OCI-LY7 (cell line): ENCODE data around the gene ZSCAN4.

Source experiments
- EZH2phosphoT487 ChIP-seq: fragments of 200-600 bp; sonication (generic); IDR thresholded peaks from 2 replicates; pipeline ENCODE4 v1.6.1; 2018; ENCODE audit warnings: low read depth, borderline replicate concordance, mild to moderate bottlenecking, mixed run types, antibody characterized with exemption, low read length, moderate library complexity, mixed read lengths
- TF ChIP-seq, protein P1 (sequence below): fragments of 200-600 bp; sonication (generic); conservative IDR thresholded peaks from 2 replicates; pipeline ENCODE4 v1.5.1; 2014; ENCODE audit warnings: mild to moderate bottlenecking, antibody characterized with exemption, low read length, moderate library complexity, mixed read lengths

DNA sequence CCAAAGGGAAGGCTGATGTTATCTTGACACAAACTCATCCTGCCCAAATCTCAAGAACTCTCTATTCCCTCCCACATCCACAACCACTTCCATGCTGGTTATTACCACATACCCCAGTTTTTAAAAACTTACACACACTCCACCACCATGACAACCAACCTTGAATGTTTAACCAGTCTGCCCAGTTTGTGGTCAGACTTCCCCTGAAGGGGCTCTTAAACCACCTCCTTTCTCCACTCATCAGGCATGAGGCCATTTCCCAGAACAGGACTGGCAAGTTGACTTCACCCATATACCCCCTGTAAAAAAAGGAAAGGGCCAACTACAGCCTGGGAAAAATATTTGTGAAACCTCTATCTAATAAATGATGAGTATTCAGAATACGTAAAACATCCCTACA is 12.4 kb upstream of the ZSCAN4 start:
- TF ChIP-seq, protein P1, sequence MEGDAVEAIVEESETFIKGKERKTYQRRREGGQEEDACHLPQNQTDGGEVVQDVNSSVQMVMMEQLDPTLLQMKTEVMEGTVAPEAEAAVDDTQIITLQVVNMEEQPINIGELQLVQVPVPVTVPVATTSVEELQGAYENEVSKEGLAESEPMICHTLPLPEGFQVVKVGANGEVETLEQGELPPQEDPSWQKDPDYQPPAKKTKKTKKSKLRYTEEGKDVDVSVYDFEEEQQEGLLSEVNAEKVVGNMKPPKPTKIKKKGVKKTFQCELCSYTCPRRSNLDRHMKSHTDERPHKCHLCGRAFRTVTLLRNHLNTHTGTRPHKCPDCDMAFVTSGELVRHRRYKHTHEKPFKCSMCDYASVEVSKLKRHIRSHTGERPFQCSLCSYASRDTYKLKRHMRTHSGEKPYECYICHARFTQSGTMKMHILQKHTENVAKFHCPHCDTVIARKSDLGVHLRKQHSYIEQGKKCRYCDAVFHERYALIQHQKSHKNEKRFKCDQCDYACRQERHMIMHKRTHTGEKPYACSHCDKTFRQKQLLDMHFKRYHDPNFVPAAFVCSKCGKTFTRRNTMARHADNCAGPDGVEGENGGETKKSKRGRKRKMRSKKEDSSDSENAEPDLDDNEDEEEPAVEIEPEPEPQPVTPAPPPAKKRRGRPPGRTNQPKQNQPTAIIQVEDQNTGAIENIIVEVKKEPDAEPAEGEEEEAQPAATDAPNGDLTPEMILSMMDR: no peak
- TF ChIP-seq EZH2phosphoT487: no peak
